HepG2 (cell line): ENCODE measurements around the gene SPINK9. TPM values are rescaled to one million over a fixed set of nuclear protein-coding genes. Genes with fewer than 3 reads are reported as not detected.

Source experiments
- CENPX ChIP-seq: sonication (generic); formaldehyde crosslinking; IDR thresholded peaks from 2 replicates; pipeline ENCODE4 v1.9.0; 2021; ENCODE audit warnings: mild to moderate bottlenecking, missing genetic modification reagents, moderate library complexity
- HHEX ChIP-seq: IDR thresholded peaks from 2 replicates; pipeline ENCODE4 v1.6.1; 2016; ENCODE audit warnings: control low read depth
- MEIS2 ChIP-seq: sonication (generic); formaldehyde crosslinking; IDR thresholded peaks from 2 replicates; pipeline ENCODE4 v1.9.0; 2021; ENCODE audit warnings: mild to moderate bottlenecking, missing genetic modification reagents
- SMARCC2 ChIP-seq: fragments of 450-650 bp; IDR thresholded peaks from 2 replicates; pipeline ENCODE4 v1.6.1; 2017; ENCODE audit warnings: antibody characterized with exemption, mild to moderate bottlenecking
- TRIM24 ChIP-seq: sonication (generic); formaldehyde crosslinking; IDR thresholded peaks from 2 replicates; pipeline ENCODE4 v1.8.0; 2022; ENCODE audit warnings: mild to moderate bottlenecking, missing genetic modification reagents
- ZMAT3 ChIP-seq: sonication (generic); formaldehyde crosslinking; conservative IDR thresholded peaks from 2 replicates; pipeline ENCODE4 v1.7.0; 2021; ENCODE audit warnings: missing genetic modification reagents
- ZNF333 ChIP-seq: sonication (generic); formaldehyde crosslinking; IDR thresholded peaks from 2 replicates; pipeline ENCODE4 v1.4.0; 2020; ENCODE audit warnings: mild to moderate bottlenecking, missing genetic modification reagents, borderline replicate concordance
- ZNF644 ChIP-seq: IDR thresholded peaks from 2 replicates; pipeline ENCODE4 v1.6.1; 2016; ENCODE audit warnings: low read depth
- ZNF782 ChIP-seq: sonication (generic); formaldehyde crosslinking; IDR thresholded peaks from 2 replicates; pipeline ENCODE4 v1.4.0; 2020; ENCODE audit warnings: missing genetic modification reagents, mild to moderate bottlenecking, borderline replicate concordance
- ZNF790 ChIP-seq: sonication (generic); formaldehyde crosslinking; IDR thresholded peaks from 2 replicates; pipeline ENCODE4 v1.8.0; 2022; ENCODE audit warnings: missing genetic modification reagents, mild to moderate bottlenecking, borderline replicate concordance
- ZSCAN31 ChIP-seq: sonication (generic); formaldehyde crosslinking; IDR thresholded peaks from 2 replicates; pipeline ENCODE4 v1.5.0; 2020; ENCODE audit warnings: low read depth, mild to moderate bottlenecking, missing genetic modification reagents
- polyA plus RNA-seq, 8 experiments: library from polyadenylated mRNA; depleted of rRNA in 3 of 8; stranded (reverse) in 7 of 8; unstranded in 1 of 8; fragments of >200 nt; fragmentation: Illumina TruSeq in 4 of 8; extraction: Trizol in 4 of 8; gene quantifications; 2 replicates each; pipeline versions ENCODE4 v1.2.1 to v1.2.3, GENCODE V29; 2011 to 2016; ENCODE audit warnings: low read depth in 4 of 8, missing spikeins in 1 of 8, mixed read lengths in 1 of 8; ENCODE audit not compliant: insufficient read depth in 1 of 8
- total RNA-seq, 5 experiments: library from RNA; depleted of rRNA; stranded (reverse); fragments of >200 nt; fragmentation: Illumina TruSeq; extraction: Trizol; gene quantifications; 2 replicates each; pipeline ENCODE4 v1.2.3, GENCODE V29; 2016; ENCODE audit warnings: low read depth in 1 of 5
- TF ChIP-seq, protein P1 (sequence below): sonication (generic); formaldehyde crosslinking; IDR thresholded peaks from 2 replicates; pipeline ENCODE4 v1.8.1; 2022; ENCODE audit warnings: mild to moderate bottlenecking, missing genetic modification reagents
- TF ChIP-seq, protein P2 (sequence below): IDR thresholded peaks from 2 replicates; pipeline ENCODE4 v1.6.1; 2016; ENCODE audit warnings: low read depth, missing genetic modification reagents, missing compliant biosample characterization
- TF ChIP-seq, protein P3 (sequence below): sonication (generic); formaldehyde crosslinking; IDR thresholded peaks from 2 replicates; pipeline ENCODE4 v1.5.0; 2020; ENCODE audit warnings: mild to moderate bottlenecking, missing genetic modification reagents
- TF ChIP-seq, protein P4 (sequence below): sonication (generic); formaldehyde crosslinking; IDR thresholded peaks from 2 replicates; pipeline ENCODE4 v1.5.0; 2020; ENCODE audit warnings: missing genetic modification reagents
- TF ChIP-seq, protein P5 (sequence below): sonication (generic); formaldehyde crosslinking; IDR thresholded peaks from 2 replicates; pipeline ENCODE4 v1.8.1; 2023; ENCODE audit warnings: missing genetic modification reagents, inconsistent platforms, borderline replicate concordance

SPINK9 gene
- total and polyA plus RNA-seq, 2 of the 13 experiments (the other 11 are each of a cell fraction or from before 2014, with no cell fraction given): not detected

DNA sequence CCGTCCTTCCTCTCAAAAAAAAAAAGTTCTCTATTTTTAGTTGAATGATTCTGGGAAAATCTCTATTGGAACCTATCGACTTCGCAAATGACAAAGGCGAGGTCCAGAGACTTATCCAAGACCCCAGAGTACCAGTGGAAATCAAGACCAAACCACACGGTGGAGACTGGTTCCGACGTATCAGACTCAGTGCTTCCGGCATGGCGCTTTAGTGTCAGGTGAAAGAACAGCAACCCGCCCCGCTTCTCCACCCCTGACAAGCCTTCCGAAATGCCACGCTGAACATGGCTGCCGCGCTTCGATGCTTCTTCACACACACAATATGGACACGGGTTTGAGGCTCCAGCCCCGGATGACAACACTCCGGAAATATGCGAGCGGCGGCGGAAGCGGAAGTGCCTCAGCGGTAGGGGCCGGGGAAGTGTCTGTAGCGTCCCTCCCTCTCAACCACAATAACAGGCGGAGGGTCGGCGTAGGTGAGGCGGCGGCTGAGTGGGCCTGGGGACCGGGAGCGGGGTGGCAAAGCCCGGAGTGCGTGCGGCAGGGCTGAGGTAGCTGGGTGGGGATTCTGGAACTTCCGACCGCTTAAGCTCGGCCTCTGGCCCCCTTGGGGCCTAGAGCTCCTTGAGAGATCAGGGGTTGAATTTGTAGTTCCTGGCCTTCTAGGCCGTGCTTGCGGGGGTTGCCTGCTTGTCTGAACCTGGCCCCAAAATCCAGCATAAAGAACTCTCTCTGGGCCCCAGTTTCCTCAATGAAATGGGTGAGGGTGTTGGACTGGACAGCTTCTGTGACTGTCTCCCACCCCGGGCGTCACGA lies 48.4 kb downstream of the SPINK9 start, which contains the start of gene FBXO38 (continued):
- TF ChIP-seq, protein P1, sequence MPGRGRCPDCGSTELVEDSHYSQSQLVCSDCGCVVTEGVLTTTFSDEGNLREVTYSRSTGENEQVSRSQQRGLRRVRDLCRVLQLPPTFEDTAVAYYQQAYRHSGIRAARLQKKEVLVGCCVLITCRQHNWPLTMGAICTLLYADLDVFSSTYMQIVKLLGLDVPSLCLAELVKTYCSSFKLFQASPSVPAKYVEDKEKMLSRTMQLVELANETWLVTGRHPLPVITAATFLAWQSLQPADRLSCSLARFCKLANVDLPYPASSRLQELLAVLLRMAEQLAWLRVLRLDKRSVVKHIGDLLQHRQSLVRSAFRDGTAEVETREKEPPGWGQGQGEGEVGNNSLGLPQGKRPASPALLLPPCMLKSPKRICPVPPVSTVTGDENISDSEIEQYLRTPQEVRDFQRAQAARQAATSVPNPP: peak; percentile 44; the same call in 1 of the 2 replicates
- TF ChIP-seq ZNF644 (CRISPR knock-in tag) (no peak), TRIM24 (CRISPR knock-in tag) (no peak), ZMAT3 (peak; percentile 77; the same call in 1 of the 2 replicates), CENPX (no peak), ZNF790 (CRISPR knock-in tag) (0 out of 2 replicates have a peak, but pooled peaks have one; percentile 50), MEIS2 (CRISPR knock-in tag) (peak; percentile 84), ZSCAN31 (CRISPR knock-in tag) (peak; percentile 72), HHEX (CRISPR knock-in tag) (no peak), ZNF782 (no peak), SMARCC2 (no peak), ZNF333 (CRISPR knock-in tag) (no peak)
- TF ChIP-seq, protein P2, sequence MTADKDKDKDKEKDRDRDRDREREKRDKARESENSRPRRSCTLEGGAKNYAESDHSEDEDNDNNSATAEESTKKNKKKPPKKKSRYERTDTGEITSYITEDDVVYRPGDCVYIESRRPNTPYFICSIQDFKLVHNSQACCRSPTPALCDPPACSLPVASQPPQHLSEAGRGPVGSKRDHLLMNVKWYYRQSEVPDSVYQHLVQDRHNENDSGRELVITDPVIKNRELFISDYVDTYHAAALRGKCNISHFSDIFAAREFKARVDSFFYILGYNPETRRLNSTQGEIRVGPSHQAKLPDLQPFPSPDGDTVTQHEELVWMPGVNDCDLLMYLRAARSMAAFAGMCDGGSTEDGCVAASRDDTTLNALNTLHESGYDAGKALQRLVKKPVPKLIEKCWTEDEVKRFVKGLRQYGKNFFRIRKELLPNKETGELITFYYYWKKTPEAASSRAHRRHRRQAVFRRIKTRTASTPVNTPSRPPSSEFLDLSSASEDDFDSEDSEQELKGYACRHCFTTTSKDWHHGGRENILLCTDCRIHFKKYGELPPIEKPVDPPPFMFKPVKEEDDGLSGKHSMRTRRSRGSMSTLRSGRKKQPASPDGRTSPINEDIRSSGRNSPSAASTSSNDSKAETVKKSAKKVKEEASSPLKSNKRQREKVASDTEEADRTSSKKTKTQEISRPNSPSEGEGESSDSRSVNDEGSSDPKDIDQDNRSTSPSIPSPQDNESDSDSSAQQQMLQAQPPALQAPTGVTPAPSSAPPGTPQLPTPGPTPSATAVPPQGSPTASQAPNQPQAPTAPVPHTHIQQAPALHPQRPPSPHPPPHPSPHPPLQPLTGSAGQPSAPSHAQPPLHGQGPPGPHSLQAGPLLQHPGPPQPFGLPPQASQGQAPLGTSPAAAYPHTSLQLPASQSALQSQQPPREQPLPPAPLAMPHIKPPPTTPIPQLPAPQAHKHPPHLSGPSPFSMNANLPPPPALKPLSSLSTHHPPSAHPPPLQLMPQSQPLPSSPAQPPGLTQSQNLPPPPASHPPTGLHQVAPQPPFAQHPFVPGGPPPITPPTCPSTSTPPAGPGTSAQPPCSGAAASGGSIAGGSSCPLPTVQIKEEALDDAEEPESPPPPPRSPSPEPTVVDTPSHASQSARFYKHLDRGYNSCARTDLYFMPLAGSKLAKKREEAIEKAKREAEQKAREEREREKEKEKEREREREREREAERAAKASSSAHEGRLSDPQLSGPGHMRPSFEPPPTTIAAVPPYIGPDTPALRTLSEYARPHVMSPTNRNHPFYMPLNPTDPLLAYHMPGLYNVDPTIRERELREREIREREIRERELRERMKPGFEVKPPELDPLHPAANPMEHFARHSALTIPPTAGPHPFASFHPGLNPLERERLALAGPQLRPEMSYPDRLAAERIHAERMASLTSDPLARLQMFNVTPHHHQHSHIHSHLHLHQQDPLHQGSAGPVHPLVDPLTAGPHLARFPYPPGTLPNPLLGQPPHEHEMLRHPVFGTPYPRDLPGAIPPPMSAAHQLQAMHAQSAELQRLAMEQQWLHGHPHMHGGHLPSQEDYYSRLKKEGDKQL (CRISPR knock-in tag): no peak
- TF ChIP-seq, protein P3, sequence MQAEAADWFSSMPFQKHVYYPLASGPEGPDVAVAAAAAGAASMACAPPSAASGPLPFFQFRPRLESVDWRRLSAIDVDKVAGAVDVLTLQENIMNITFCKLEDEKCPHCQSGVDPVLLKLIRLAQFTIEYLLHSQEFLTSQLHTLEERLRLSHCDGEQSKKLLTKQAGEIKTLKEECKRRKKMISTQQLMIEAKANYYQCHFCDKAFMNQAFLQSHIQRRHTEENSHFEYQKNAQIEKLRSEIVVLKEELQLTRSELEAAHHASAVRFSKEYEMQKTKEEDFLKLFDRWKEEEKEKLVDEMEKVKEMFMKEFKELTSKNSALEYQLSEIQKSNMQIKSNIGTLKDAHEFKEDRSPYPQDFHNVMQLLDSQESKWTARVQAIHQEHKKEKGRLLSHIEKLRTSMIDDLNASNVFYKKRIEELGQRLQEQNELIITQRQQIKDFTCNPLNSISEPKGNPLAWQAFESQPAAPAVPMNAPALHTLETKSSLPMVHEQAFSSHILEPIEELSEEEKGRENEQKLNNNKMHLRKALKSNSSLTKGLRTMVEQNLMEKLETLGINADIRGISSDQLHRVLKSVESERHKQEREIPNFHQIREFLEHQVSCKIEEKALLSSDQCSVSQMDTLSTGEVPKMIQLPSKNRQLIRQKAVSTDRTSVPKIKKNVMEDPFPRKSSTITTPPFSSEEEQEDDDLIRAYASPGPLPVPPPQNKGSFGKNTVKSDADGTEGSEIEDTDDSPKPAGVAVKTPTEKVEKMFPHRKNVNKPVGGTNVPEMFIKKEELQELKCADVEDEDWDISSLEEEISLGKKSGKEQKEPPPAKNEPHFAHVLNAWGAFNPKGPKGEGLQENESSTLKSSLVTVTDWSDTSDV (CRISPR knock-in tag): no peak
- TF ChIP-seq, protein P4, sequence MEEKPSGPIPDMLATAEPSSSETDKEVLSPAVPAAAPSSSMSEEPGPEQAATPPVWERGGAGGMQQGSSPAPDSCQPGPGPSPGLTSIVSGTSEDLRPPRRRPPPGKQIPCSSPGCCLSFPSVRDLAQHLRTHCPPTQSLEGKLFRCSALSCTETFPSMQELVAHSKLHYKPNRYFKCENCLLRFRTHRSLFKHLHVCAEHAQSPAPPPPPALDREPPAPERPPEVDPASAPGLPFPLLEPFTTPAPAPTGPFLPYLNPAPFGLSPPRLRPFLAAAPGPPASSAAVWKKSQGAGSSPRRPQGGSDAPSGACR (CRISPR knock-in tag): 0 out of 2 replicates have a peak, but pooled peaks have one; percentile 14
- TF ChIP-seq, protein P5, sequence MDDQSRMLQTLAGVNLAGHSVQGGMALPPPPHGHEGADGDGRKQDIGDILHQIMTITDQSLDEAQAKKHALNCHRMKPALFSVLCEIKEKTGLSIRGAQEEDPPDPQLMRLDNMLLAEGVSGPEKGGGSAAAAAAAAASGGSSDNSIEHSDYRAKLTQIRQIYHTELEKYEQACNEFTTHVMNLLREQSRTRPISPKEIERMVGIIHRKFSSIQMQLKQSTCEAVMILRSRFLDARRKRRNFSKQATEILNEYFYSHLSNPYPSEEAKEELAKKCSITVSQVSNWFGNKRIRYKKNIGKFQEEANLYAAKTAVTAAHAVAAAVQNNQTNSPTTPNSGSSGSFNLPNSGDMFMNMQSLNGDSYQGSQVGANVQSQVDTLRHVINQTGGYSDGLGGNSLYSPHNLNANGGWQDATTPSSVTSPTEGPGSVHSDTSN: no peak
